ENCODE results near the gene PCBP3. TPM values are rescaled to one million over a fixed set of nuclear protein-coding genes. Genes with fewer than 3 reads are reported as not detected.
A peak's percentile ranks its signal among the peaks of the same experiment; 100 is the strongest.

PCBP3 gene
- total and polyA plus RNA-seq, 3 experiments from 2014 or later = 0.31 to 0.38 (median 0.35) TPM

DNA sequence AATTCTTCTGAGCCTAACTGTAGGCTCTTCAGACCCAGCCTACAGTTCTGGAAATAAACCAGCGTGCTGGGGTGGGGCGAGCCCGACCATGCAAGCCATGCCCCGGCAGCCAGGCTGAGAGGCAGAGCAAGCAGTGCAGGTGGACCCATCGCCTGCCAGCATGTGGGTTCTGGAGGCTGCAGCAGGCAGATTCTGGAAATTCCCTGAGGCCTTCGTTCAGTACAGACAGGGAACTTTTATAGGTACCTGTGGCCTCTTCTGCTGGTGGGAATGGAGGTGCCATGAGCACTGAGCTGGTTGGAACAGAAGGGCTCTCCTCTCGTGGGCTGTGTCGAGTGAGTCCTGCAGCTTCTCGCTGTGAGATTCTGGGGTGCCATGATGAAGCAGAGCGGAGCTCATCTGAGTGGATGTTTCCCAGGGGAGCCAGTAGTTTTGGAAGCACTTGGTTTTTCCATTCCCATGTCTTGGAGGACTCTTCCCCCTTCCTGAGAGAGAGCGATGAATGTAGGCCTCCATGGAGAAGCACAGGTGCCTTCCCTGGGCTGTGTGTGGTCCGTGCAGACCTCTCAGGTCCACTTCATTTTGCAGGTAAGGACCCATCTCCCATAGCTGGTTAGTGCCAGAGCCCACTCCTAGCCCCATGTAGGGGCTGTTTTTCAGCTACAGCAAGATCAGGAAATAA lies 94.1 kb downstream of the PCBP3 start:
- CTCF ChIA-PET = no interaction called here
- Histone ChIP-seq H3K4me3 (ENCODE audit: low read length) (no peak overlapping the region), H3K36me3 (ENCODE audit: insufficient read depth, low read length) (no peaks in the 10 kb centered on the region), H3K4me1 (ENCODE audit: insufficient read depth, low read length) (no peaks in the 10 kb centered on the region), H3K27ac (ENCODE audit: low read depth, low read length) (no peak overlapping the region), H3K9me3 (ENCODE audit: low read length) (no peaks in the 10 kb centered on the region), H3K27me3 (ENCODE audit: insufficient read depth, low read length, poor library complexity, severe bottlenecking) (peaks cover 6% of the 10 kb centered on the region)
- POLR2A ChIA-PET = interaction anchor here (0.5 kb wide), 1 partner anchor 96 kb away, joined by 4 read pairs; no protein-coding TSS in a partner anchor
- no peak for DNase-seq
- Mint-ChIP-seq H3K27me3 (peaks cover 17 to 20% of the 10 kb centered on the region in 2 donors), H3K9me3 (peaks cover 0 to 4% (median 0%) of the 10 kb centered on the region in 5 donors), H3K4me3 (no peak overlapping the region), H3K36me3 (peaks cover 0 to 4% (median 0%) of the 10 kb centered on the region in 3 donors), H3K27ac (no peak overlapping the region), H3K4me1 (peaks cover 0 to 2% (median 0%) of the 10 kb centered on the region in 3 donors)

DNA sequence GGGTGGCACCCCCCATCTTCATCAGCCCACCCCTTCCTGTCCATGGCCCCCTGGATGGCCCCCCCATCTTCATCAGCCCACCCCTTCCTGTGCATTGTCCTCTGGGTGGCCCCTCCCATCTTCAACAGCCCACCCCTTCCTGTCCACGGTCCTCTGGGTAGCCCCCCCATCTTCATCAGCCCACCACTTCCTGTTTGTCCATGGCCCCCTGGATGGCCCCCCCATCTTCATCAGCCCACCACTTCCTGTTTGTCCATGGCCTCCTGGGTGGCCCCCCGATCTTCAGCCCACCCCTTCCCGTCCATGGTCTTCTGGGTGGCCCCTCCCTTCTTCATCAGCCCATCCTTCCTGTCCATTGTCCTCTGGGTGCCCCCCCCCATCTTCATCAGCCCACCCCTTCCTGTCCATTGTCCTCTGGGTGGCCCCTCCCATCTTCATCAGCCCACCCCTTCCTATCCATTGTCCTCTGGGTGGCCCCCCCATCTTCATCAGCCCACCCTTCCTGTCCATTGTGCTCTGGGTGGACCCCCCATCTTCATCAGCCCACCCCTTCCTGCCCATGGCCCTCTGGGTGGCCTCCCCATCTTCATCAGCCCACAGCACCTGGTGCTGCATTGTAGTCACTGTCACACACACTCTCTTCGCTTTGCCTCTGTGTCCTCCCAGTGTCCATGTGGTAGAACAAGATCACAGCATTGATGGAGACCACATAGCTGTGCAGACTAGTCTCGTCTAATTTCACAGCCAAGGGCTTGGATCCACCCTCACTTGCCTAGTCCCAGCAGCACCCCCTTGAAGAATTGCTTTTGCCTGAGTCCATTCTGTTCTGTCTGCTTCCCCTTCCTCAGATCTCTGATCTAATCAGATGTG lies 95.9 kb downstream of the PCBP3 start:
- Histone ChIP-seq H3K36me3 (ENCODE audit: insufficient read depth, low read length) (no peaks in the 10 kb centered on the region), H3K9me3 (ENCODE audit: low read length) (no peaks in the 10 kb centered on the region), H3K4me3 (ENCODE audit: low read length) (no peak overlapping the region), H3K4me1 (ENCODE audit: insufficient read depth, low read length) (no peaks in the 10 kb centered on the region), H3K27me3 (ENCODE audit: insufficient read depth, low read length, poor library complexity, severe bottlenecking) (peaks cover 3% of the 10 kb centered on the region), H3K27ac (ENCODE audit: low read depth, low read length) (no peak overlapping the region)
- ChIA-PET CTCF (no interaction called here), POLR2A (no interaction called here)
- DNase-seq = peak in 1 of 5 donors; percentile 37
- Mint-ChIP-seq H3K9me3 (peaks cover 0 to 3% (median 0%) of the 10 kb centered on the region in 5 donors), H3K4me1 (peaks cover 0 to 2% (median 0%) of the 10 kb centered on the region in 3 donors), H3K4me3 (no peak overlapping the region), H3K27ac (peak overlapping the region in 1 of 8 donors; percentile 2), H3K27me3 (peaks cover 4 to 12% of the 10 kb centered on the region in 2 donors), H3K36me3 (no peaks in the 10 kb centered on the region)

DNA sequence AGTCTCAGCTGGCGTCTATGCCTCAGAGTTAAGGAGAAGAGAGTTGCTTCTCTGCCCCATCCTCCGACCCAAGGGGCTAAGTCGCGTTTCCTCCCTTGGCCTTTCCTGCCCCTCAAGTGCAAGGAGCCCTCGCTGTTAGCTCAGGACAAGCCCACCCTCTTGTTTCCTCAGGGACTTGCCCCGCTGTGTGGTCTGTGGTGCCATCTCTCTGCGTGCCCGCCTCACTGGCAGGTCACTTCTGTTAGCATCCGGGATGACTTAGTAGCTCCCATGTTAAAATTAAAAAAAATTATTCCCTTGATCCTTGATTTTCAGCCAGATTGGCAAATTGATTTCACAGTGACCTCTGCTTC lies 96.5 kb downstream of the PCBP3 start:
- Mint-ChIP-seq H3K9me3 (no peaks in the 10 kb centered on the region), H3K36me3 (peaks cover 0 to 2% (median 0%) of the 10 kb centered on the region in 3 donors), H3K27me3 (peaks cover 0 to 9% of the 10 kb centered on the region in 2 donors), H3K27ac (no peak overlapping the region), H3K4me3 (no peak overlapping the region), H3K4me1 (peaks cover 0 to 2% (median 0%) of the 10 kb centered on the region in 3 donors)
- Histone ChIP-seq H3K27me3 (ENCODE audit: insufficient read depth, low read length, poor library complexity, severe bottlenecking) (no peaks in the 10 kb centered on the region), H3K4me1 (ENCODE audit: insufficient read depth, low read length) (no peaks in the 10 kb centered on the region), H3K4me3 (ENCODE audit: low read length) (no peak overlapping the region), H3K36me3 (ENCODE audit: insufficient read depth, low read length) (no peaks in the 10 kb centered on the region), H3K27ac (ENCODE audit: low read depth, low read length) (no peak overlapping the region), H3K9me3 (ENCODE audit: low read length) (no peaks in the 10 kb centered on the region)
- no peak for DNase-seq
- POLR2A ChIA-PET = no interaction called here
- CTCF ChIA-PET = no interaction called here

DNA sequence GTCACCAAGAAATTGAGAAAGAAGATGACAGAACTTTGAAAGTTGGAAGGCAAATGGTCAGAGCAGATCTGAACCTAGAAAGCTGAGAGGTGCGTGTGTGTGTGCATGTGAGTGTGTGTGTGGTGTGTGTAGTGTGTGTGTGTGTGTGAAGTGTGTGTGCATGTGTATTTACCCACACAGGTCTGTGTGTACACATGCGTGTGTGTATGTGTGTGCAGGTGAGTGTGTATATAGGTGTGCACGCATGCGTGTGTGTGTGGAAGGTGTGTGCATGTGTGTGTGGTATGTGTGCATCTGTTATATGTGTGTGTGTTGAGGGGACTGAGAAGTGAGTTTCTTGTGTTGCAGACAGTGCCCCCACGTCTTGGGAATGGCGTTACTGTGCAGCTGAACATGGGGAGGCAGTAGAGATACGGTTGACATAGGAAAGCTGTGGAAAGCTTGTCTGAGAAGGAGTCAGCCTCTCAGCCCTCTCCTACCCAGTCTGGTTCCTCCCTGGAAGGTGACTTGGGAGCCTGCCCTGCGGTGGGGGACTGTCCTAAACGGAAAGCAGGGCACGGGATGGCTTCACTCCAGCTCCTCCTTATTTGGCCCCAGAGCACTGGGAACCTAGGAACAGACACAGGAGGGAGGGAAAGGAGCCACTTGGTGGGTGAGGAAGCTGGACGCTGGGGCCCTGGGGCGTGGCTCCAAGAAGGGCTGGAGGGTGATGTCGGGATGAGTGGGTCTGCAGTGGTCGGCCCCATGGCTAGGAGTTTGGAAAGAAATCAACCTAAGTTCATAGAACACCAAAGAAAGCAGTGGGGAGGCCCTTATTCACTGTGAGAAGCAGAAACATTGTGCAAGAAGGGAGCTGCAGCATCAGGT lies 97.2 kb downstream of the PCBP3 start:
- H3K36me3 Mint-ChIP-seq = peaks cover 0 to 2% (median 0%) of the 10 kb centered on the region in 3 donors
- no peaks in the 10 kb centered on the region for H3K9me3 Mint-ChIP-seq
- no peak overlapping the region for H3K4me3 Mint-ChIP-seq
- H3K27me3 Mint-ChIP-seq = peaks cover 0 to 5% of the 10 kb centered on the region in 2 donors
- CTCF ChIA-PET = no interaction called here
- POLR2A ChIA-PET = no interaction called here
- no peaks in the 10 kb centered on the region for H3K9me3 ChIP-seq (ENCODE audit: low read length)
- no peak overlapping the region for H3K27ac Mint-ChIP-seq
- no peaks in the 10 kb centered on the region for H3K36me3 ChIP-seq (ENCODE audit: insufficient read depth, low read length)
- DNase-seq = peak in 1 of 5 donors; percentile 6
- H3K4me3 ChIP-seq (ENCODE audit: low read length) = no peak overlapping the region
- no peaks in the 10 kb centered on the region for H3K4me1 ChIP-seq (ENCODE audit: insufficient read depth, low read length)
- H3K4me1 Mint-ChIP-seq = peaks cover 0 to 2% (median 0%) of the 10 kb centered on the region in 3 donors
- H3K27me3 ChIP-seq (ENCODE audit: insufficient read depth, low read length, poor library complexity, severe bottlenecking) = no peaks in the 10 kb centered on the region
- H3K27ac ChIP-seq (ENCODE audit: low read depth, low read length) = no peak overlapping the region

DNA sequence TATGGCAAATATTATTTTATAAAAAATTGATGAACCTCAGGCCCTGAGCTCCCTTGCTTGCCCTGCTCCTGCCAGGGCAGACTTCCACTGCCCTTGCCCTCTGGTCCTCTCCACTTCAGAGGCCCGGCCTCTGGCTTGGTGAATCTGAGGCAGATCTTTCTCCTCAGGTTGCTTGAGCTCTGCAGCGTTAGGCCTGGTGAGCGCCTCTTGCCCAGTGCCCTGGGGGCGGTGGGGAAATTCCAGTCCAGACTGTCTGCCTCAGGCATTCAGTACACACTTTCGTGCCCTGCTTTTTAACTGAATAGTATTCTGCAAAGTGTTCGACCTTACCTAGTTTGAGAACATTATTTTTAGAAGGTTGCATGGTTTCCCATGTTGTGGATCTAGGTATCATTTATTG lies 98.2 kb downstream of the PCBP3 start:
- no peak overlapping the region for H3K27ac Mint-ChIP-seq
- ChIA-PET CTCF (no interaction called here), POLR2A (no interaction called here)
- H3K4me3 Mint-ChIP-seq = no peak overlapping the region
- no peaks in the 10 kb centered on the region for H3K27me3 ChIP-seq (ENCODE audit: insufficient read depth, low read length, poor library complexity, severe bottlenecking)
- H3K4me3 ChIP-seq (ENCODE audit: low read length) = no peak overlapping the region
- H3K27me3 Mint-ChIP-seq = peaks cover 0 to 5% of the 10 kb centered on the region in 2 donors
- H3K36me3 Mint-ChIP-seq = peaks cover 0 to 2% (median 0%) of the 10 kb centered on the region in 3 donors
- no peaks in the 10 kb centered on the region for H3K9me3 ChIP-seq (ENCODE audit: low read length)
- no peaks in the 10 kb centered on the region for H3K9me3 Mint-ChIP-seq
- no peak for DNase-seq
- H3K27ac ChIP-seq (ENCODE audit: low read depth, low read length) = no peak overlapping the region
- H3K4me1 Mint-ChIP-seq = peaks cover 0 to 2% (median 0%) of the 10 kb centered on the region in 3 donors
- H3K4me1 ChIP-seq (ENCODE audit: insufficient read depth, low read length) = no peaks in the 10 kb centered on the region
- no peaks in the 10 kb centered on the region for H3K36me3 ChIP-seq (ENCODE audit: insufficient read depth, low read length)

DNA sequence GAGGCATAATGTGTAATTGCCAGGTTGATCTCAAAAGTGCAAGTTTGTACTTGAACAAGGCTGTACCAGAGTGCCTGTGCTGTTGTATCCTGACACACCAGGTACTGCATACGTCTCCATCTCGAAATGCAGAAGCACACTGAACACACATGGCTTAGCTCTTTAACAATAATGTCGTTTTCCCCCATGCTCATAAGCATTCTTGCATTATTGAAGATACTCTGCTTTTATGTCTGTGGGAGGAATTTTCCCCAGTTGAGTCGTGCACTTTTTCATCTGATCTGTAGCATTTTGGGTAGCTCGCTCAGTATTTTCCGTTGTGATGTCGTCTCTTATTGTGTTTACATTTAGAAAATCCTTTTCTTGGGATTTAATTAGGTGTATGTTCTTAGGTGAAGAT lies 98.7 kb downstream of the PCBP3 start:
- Mint-ChIP-seq H3K27me3 (peaks cover 0 to 5% of the 10 kb centered on the region in 2 donors), H3K4me3 (no peak overlapping the region), H3K27ac (peak overlapping the region in 1 of 8 donors; percentile 56), H3K36me3 (peaks cover 0 to 2% (median 0%) of the 10 kb centered on the region in 3 donors), H3K4me1 (peaks cover 0 to 2% (median 0%) of the 10 kb centered on the region in 3 donors), H3K9me3 (no peaks in the 10 kb centered on the region)
- ChIA-PET POLR2A (no interaction called here), CTCF (no interaction called here)
- H3K4me3 ChIP-seq (ENCODE audit: low read length) = no peak overlapping the region
- H3K9me3 ChIP-seq (ENCODE audit: low read length) = no peaks in the 10 kb centered on the region
- H3K4me1 ChIP-seq (ENCODE audit: insufficient read depth, low read length) = no peaks in the 10 kb centered on the region
- no peak for DNase-seq
- no peaks in the 10 kb centered on the region for H3K36me3 ChIP-seq (ENCODE audit: insufficient read depth, low read length)
- no peaks in the 10 kb centered on the region for H3K27me3 ChIP-seq (ENCODE audit: insufficient read depth, low read length, poor library complexity, severe bottlenecking)
- H3K27ac ChIP-seq (ENCODE audit: low read depth, low read length) = no peak overlapping the region

DNA sequence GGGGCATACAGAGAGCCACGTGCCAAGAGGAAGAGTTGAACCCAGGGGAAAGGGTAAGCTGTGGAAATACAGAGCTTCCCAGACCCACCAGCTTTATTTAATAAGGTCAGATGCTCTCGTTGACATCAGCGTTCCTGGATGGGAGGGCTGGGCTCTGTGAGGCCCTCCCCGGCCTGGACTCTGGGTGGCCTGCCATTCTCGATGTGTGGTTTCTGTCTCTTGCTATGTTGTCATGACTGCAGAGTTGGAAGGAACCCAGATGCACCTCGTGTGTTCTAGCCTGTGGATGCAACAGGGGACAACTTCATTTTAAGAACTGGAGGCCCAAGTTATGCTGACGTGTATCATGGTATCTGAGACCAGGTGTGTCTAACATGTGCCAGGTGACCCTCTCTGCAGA lies 101.7 kb downstream of the PCBP3 start:
- H3K27me3 ChIP-seq (ENCODE audit: insufficient read depth, low read length, poor library complexity, severe bottlenecking) = no peaks in the 10 kb centered on the region
- no peak overlapping the region for H3K4me3 ChIP-seq (ENCODE audit: low read length)
- Mint-ChIP-seq H3K4me3 (no peak overlapping the region), H3K4me1 (no peaks in the 10 kb centered on the region), H3K36me3 (peaks cover 0 to 2% (median 0%) of the 10 kb centered on the region in 3 donors), H3K9me3 (no peaks in the 10 kb centered on the region), H3K27ac (no peak overlapping the region), H3K27me3 (peaks cover 0 to 3% of the 10 kb centered on the region in 2 donors)
- no peaks in the 10 kb centered on the region for H3K4me1 ChIP-seq (ENCODE audit: insufficient read depth, low read length)
- no peak for DNase-seq
- ChIA-PET CTCF (no interaction called here), POLR2A (no interaction called here)
- H3K9me3 ChIP-seq (ENCODE audit: low read length) = no peaks in the 10 kb centered on the region
- no peak overlapping the region for H3K27ac ChIP-seq (ENCODE audit: low read depth, low read length)
- H3K36me3 ChIP-seq (ENCODE audit: insufficient read depth, low read length) = no peaks in the 10 kb centered on the region
